Measurements from ENCODE around the gene FBN1.

Gene FBN1

GRCh38 chr15:48396020-48396419 lies 249.5 kb downstream of the FBN1 start:
- DNase-seq (ENCODE audit: low read depth): no peak

- no peak for DNase-seq (ENCODE audit: low read depth)
Observed at GRCh38 chr15:48395521-48396011, 249.9 kb downstream of the FBN1 start.

GRCh38 chr15:48394970-48395369 lies 250.5 kb downstream of the FBN1 start:
- DNase-seq (ENCODE audit: low read depth): no peak

GRCh38 chr15:48393645-48394506 lies 251.6 kb downstream of the FBN1 start:
- DNase-seq (ENCODE audit: low read depth): no peak

- DNase-seq (ENCODE audit: low read depth): no peak
Observed at GRCh38 chr15:48392356-48392755, 253.2 kb downstream of the FBN1 start.

GRCh38 chr15:48391950-48392349 lies 253.6 kb downstream of the FBN1 start:
- DNase-seq (ENCODE audit: low read depth): no peak

GRCh38 chr15:48389691-48390143 lies 255.8 kb downstream of the FBN1 start:
- DNase-seq (ENCODE audit: low read depth): no peak

- DNase-seq (ENCODE audit: low read depth): no peak
Observed at GRCh38 chr15:48388910-48389309, 256.6 kb downstream of the FBN1 start.

GRCh38 chr15:48388016-48388851 lies 257.3 kb downstream of the FBN1 start:
- no peak for DNase-seq (ENCODE audit: low read depth)

- no peak for DNase-seq (ENCODE audit: low read depth)
Observed at GRCh38 chr15:48385031-48385830, 260.3 kb downstream of the FBN1 start.

GRCh38 chr15:48384616-48385015 lies 260.9 kb downstream of the FBN1 start:
- DNase-seq (ENCODE audit: low read depth): no peak

GRCh38 chr15:48383031-48383430 lies 262.5 kb downstream of the FBN1 start:
- DNase-seq (ENCODE audit: low read depth): no peak

- no peak for DNase-seq (ENCODE audit: low read depth)
Observed at GRCh38 chr15:48381861-48382260, 263.6 kb downstream of the FBN1 start.

- DNase-seq (ENCODE audit: low read depth): no peak
Observed at GRCh38 chr15:48380198-48380597, 265.3 kb downstream of the FBN1 start.

- DNase-seq (ENCODE audit: low read depth): no peak
Observed at GRCh38 chr15:48375767-48376166, 269.7 kb downstream of the FBN1 start.

- DNase-seq (ENCODE audit: low read depth): no peak
Observed at GRCh38 chr15:48374472-48374871, 271.0 kb downstream of the FBN1 start.

GRCh38 chr15:48373821-48374451 lies 271.6 kb downstream of the FBN1 start:
- DNase-seq (ENCODE audit: low read depth): no peak

- no peak for DNase-seq (ENCODE audit: low read depth)
Observed at GRCh38 chr15:48371961-48372360, 273.5 kb downstream of the FBN1 start.

GRCh38 chr15:48371550-48371949 lies 274.0 kb downstream of the FBN1 start:
- no peak for DNase-seq (ENCODE audit: low read depth)

- no peak for DNase-seq (ENCODE audit: low read depth)
Observed at GRCh38 chr15:48370460-48370859, 275.0 kb downstream of the FBN1 start.

GRCh38 chr15:48367483-48367882 lies 278.0 kb downstream of the FBN1 start:
- no peak for DNase-seq (ENCODE audit: low read depth)
